LNCaP clone FGC (cell line): Measurements from ENCODE around the gene HMX1.

Experiments used
- DNase-seq: peaks from one replicate; pipeline ENCODE4 v3.0.0-alpha.2; 2011; ENCODE audit warnings: low read depth
- H3K4me3 ChIP-seq: 2 replicates; pipeline ENCODE4 v1.5.1; 2011; ENCODE audit warnings: mild to moderate bottlenecking, low read depth, low read length, control low read depth
- CTCF ChIP-seq: IDR thresholded peaks from 2 replicates; pipeline ENCODE4 v1.5.1; 2012; ENCODE audit warnings: mild to moderate bottlenecking; ENCODE audit not compliant: control insufficient read depth, insufficient read depth; ENCODE audit errors: extremely low read depth

The HMX1 gene

GRCh38 chr4:8912506-8912905, 40.9 kb upstream of the HMX1 start:
- DNase-seq, result no peak
- H3K4me3 ChIP-seq, result no peak overlapping the region
- no peak for TF ChIP-seq CTCF

GRCh38 chr4:8912089-8912455, 40.4 kb upstream of the HMX1 start:
- DNase-seq, result no peak

GRCh38 chr4:8911316-8912088, 39.9 kb upstream of the HMX1 start:
- TF ChIP-seq CTCF, result no peak
- H3K4me3 ChIP-seq, result no peak overlapping the region
- no peak for DNase-seq

More at GRCh38 chr4:8912089-8912455, 40.4 kb upstream of the HMX1 start:
- no peak for TF ChIP-seq CTCF
- no peak overlapping the region for H3K4me3 ChIP-seq

- no peak overlapping the region for H3K4me3 ChIP-seq
- TF ChIP-seq CTCF, result no peak
- no peak for DNase-seq
These were observed 39.2 kb upstream of the HMX1 start for GRCh38 chr4:8910822-8911315.

- H3K4me3 ChIP-seq, result no peak overlapping the region
- TF ChIP-seq CTCF, result no peak
- no peak for DNase-seq
These were observed 38.6 kb upstream of the HMX1 start for GRCh38 chr4:8910100-8910821.

- H3K4me3 ChIP-seq, result no peak overlapping the region
- DNase-seq, result no peak
- no peak for TF ChIP-seq CTCF
These were observed 37.9 kb upstream of the HMX1 start for GRCh38 chr4:8909548-8909947.
